GM18909 (cell line): ENCODE data around the gene CMTR1.
"Not testable (repeated sequence)": the region's sequence is repeated elsewhere in the genome, so short reads cannot be mapped to it uniquely, and the experiment has no call there.

Experiments
- ATAC-seq: cut with Tn5 transposase; IDR thresholded peaks from one replicate; pipeline ENCODE4 v1.9.1; 2021; ENCODE audit warnings: mild to moderate bottlenecking; ENCODE audit not compliant: unreplicated experiment, poor library complexity

The CMTR1 gene

GRCh38 chr6:37432590-37432915 lies 468 bp upstream of the CMTR1 start:
- peak; percentile 17 for ATAC-seq

- ATAC-seq: peak; percentile 29
Measured at GRCh38 chr6:37433657-37434271, 743 bp downstream of the CMTR1 start.

GRCh38 chr6:37435373-37435772 lies 2.4 kb downstream of the CMTR1 start:
- ATAC-seq: no peak

- ATAC-seq: no peak
Measured at GRCh38 chr6:37435816-37436215, 2.8 kb downstream of the CMTR1 start.

- no peak for ATAC-seq
Measured at GRCh38 chr6:37438930-37439329, 5.9 kb downstream of the CMTR1 start.

- no peak for ATAC-seq
Measured at GRCh38 chr6:37441651-37442050, 8.6 kb downstream of the CMTR1 start.

GRCh38 chr6:37442416-37443215 lies 9.6 kb downstream of the CMTR1 start:
- no peak for ATAC-seq

GRCh38 chr6:37443216-37443542 lies 10.2 kb downstream of the CMTR1 start:
- not testable (repeated sequence) for ATAC-seq

GRCh38 chr6:37449984-37450383 lies 17.0 kb downstream of the CMTR1 start:
- no peak for ATAC-seq

- ATAC-seq: no peak
Measured at GRCh38 chr6:37451441-37452193, 18.6 kb downstream of the CMTR1 start.

GRCh38 chr6:37452522-37452921 lies 19.5 kb downstream of the CMTR1 start:
- ATAC-seq: no peak

- ATAC-seq: no peak
Measured at GRCh38 chr6:37454420-37455140, 21.6 kb downstream of the CMTR1 start.

GRCh38 chr6:37456126-37456525 lies 23.1 kb downstream of the CMTR1 start:
- ATAC-seq: no peak

GRCh38 chr6:37456816-37457560 lies 24.0 kb downstream of the CMTR1 start:
- no peak for ATAC-seq

- ATAC-seq: no peak
Measured at GRCh38 chr6:37459981-37460800, 27.2 kb downstream of the CMTR1 start.

- ATAC-seq: no peak
Measured at GRCh38 chr6:37460805-37461204, 27.8 kb downstream of the CMTR1 start.

GRCh38 chr6:37463110-37463509 lies 30.1 kb downstream of the CMTR1 start:
- no peak for ATAC-seq

GRCh38 chr6:37467718-37468117 lies 34.7 kb downstream of the CMTR1 start:
- no peak for ATAC-seq

- no peak for ATAC-seq
Measured at GRCh38 chr6:37473364-37474095, 40.5 kb downstream of the CMTR1 start.
